HG02610 (cell line): ENCODE data around the gene PXDN.

Experiments
- ATAC-seq: cut with Tn5 transposase; IDR thresholded peaks from one replicate; pipeline ENCODE4 v1.9.1; 2021; ENCODE audit warnings: mild to moderate bottlenecking, moderate library complexity; ENCODE audit not compliant: unreplicated experiment

PXDN gene

DNA sequence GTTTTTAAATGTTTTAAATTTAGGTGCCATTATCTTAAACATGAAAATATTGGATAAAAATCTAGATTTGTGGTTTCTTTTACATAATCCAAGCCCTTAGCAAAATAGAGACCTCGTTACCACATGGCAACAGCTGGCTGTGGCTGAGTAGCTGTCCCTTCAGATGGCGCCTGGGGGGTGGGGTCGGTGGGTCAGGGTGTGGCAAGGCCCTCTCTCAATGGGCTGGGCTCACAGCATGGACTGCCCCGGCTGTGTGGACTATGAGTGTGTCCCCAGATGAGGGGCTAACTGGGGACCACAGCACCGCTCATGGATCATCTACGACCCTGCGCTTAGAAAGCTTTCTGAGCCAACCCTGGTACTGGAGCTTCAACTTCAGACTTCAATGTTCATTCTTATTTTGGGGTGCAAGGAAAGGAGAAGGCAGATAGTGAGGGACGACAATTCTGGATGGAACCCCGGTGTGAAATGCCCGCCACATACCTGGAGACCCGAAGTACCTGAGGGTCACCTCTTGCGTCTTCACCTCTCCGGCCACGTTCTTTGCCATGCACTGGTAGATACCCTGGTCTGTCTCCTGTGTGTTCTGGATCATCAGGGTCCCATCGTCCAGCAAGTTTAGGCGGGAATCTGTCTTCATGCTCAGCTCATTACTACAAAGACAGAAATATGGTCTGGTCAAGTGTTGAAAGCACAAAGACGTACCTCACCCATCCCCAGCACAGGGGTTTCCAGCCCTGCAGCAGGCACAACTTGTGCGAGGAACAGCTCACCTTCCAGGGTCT, 71.0 kb downstream of the PXDN start:
- no peak for ATAC-seq

GRCh38 chr2:1672738-1673137, 71.6 kb downstream of the PXDN start:
- no peak for ATAC-seq

GRCh38 chr2:1671916-1672315, 72.4 kb downstream of the PXDN start:
- ATAC-seq = no peak

GRCh38 chr2:1670636-1671035, 73.7 kb downstream of the PXDN start:
- ATAC-seq = no peak

DNA sequence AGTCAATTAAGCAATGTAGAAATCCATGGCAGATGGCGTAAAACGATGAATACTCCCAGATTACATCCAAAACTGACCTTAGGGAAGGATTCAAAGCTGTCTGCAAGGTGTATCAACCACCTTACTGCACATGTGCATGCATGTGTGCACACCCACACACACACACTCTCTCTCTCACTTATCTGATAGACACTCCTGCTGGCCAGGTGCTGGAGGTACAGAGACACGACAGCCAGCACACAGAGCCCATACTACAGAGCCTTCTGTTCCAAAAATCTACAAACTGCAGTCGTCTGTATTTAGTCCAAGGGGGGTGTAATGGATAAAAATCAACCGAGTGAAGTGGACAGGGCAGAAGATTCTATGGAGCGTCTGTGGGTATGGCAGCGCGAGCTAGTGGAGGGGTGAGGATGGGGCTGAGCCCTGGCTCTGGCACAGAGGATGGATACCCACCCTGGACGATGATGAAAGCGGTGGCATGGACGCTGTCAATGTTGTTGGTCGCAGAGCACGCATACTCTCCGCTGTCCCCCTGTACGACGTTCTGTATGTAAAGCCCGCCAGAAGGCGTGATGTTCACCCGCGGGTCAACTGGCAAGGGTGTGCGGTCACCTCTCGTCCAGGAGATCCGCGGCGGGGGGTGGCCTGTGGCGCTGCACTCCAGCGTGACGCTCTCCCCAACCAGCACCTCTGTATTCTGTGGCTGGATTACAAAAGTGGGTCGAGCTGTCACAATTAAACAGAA, 78.4 kb downstream of the PXDN start:
- no peak for ATAC-seq

GRCh38 chr2:1664698-1665097, 79.6 kb downstream of the PXDN start:
- no peak for ATAC-seq

- no peak for ATAC-seq
Observed at GRCh38 chr2:1664076-1664605, 80.2 kb downstream of the PXDN start.

GRCh38 chr2:1663621-1664020, 80.7 kb downstream of the PXDN start:
- no peak for ATAC-seq

GRCh38 chr2:1662606-1663180, 81.6 kb downstream of the PXDN start:
- no peak for ATAC-seq

- ATAC-seq = no peak
Observed at GRCh38 chr2:1661891-1662605, 82.3 kb downstream of the PXDN start.

- no peak for ATAC-seq
Observed at GRCh38 chr2:1660656-1661640, 83.4 kb downstream of the PXDN start.

DNA sequence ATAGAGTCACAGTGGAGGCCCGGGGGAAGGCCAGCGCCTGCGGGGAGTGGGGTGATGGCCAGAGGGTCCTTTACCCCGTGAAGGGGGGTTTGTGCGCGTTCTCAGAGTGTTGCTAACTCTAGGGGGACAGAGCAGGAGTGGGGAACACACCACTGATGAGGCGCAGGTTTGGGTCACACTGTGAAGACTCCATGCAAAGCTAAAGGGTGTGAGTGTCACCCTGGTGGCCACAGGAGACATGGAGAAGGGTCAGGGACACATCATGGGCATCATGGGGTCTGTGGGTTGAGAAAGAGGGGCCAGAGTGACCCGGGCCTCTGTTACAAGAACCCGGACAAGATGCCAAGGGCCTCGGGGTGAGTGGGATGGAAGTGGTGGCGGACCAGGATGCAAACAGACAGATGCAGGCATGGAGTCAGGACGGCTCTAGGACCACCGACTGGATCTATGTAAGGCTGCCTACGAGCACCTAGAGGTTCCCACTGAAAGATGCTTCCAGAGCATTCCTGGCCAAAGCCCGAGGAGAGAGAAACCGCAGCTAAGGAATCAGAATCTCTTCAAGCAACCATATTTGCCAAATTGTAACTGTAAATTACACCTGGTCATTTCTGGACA, 84.3 kb downstream of the PXDN start:
- ATAC-seq = no peak

DNA sequence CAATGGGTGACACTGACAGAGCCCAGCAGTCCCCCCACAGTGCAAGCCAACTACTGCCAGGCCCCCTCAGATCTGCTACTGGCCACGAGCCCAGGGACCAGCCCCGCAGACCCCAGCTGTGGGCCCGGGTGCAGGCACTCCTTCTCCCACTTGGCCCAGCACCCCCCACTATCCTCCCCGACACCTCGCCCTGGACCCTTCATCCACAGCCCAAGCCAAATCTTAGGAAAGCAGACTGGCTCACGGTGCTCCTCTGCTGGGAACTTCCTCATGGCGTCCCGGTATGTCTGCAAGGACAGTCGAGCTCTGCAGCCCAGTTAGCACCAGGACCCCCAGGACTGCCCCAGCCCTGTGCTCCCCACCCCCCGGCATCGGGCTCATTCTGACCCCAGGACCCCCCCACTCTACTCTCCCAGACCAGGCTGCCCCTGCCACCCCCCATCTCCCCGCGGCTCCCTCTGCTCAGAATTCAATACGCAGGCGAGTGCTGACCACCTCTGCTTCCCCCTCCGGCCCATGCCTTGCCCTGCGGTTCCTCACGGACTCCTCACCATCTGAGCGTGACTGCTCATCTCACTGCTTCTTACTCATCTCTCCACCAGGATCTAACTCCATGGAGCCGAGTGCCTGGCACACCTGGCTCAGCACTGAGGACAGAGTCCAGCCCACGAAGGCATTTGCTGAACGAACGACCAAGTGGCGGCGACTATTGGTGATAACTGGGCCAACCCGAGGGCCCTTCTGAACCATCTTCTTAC, 85.7 kb downstream of the PXDN start:
- no peak for ATAC-seq

- no peak for ATAC-seq
Observed at GRCh38 chr2:1656961-1657841, 87.1 kb downstream of the PXDN start.

GRCh38 chr2:1656326-1656960, 87.9 kb downstream of the PXDN start:
- ATAC-seq = no peak

- no peak for ATAC-seq
Observed at GRCh38 chr2:1655461-1655860, 88.9 kb downstream of the PXDN start.

DNA sequence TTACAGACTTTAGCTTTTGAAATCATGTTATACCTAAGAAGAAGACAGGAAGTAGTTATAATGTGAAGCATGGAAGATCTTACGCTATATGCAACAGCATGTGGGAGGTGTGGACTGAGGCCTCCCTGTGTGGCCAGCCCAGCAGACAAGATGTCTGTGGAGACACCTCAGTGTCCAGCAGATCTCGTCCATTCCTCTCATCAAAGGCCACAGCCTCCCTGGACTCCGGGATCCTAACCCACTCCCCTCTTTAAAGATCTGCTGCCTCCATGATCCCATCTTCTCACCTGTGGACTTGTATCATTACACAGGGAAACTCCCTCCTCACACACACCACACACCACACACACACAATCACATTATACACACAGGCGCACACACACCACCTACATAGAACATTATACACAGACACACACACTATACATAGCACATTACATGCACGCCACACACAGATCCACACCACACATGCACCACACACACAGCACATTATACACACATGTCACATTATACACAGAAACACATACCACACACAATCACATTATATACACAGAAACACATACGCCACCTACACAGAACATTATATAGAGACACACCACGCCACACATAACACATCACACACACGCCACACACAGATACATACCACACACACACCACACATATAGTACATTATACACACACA, 89.5 kb downstream of the PXDN start:
- ATAC-seq = no peak
